KMS-11 (cell line): ENCODE data around the gene YIF1A.

ENCODE experiments used
- H2AFZ ChIP-seq: fragments of 200-600 bp; sonication (generic); 2 replicates; pipeline ENCODE4 v1.6.1; 2016; ENCODE audit warnings: antibody characterized with exemption, mixed run types, low read depth
- H3K27ac ChIP-seq: fragments of 200-600 bp; sonication (generic); 2 replicates; pipeline ENCODE4 v1.6.1; 2016; ENCODE audit warnings: mild to moderate bottlenecking, mixed run types
- H3K27me3 ChIP-seq: fragments of 200-600 bp; sonication (generic); 2 replicates; pipeline ENCODE4 v1.6.1; 2017; ENCODE audit warnings: mild to moderate bottlenecking, low read depth, mixed run types, moderate library complexity; ENCODE audit not compliant: insufficient read depth
- H3K36me3 ChIP-seq: fragments of 200-600 bp; sonication (generic); 2 replicates; pipeline ENCODE4 v1.6.1; 2017; ENCODE audit warnings: mild to moderate bottlenecking, mixed run types; ENCODE audit not compliant: insufficient read depth
- H3K4me1 ChIP-seq: fragments of 200-600 bp; sonication (generic); 2 replicates; pipeline ENCODE4 v1.6.1; 2016; ENCODE audit warnings: mild to moderate bottlenecking, low read depth, mixed run types; ENCODE audit not compliant: poor library complexity, severe bottlenecking
- H3K4me2 ChIP-seq: fragments of 200-600 bp; sonication (generic); 2 replicates; pipeline ENCODE4 v1.7.0; 2016; ENCODE audit warnings: mild to moderate bottlenecking, mixed run types
- H3K4me3 ChIP-seq: fragments of 200-600 bp; sonication (generic); IDR thresholded peaks from 2 replicates; pipeline ENCODE4 v1.6.1; 2017; ENCODE audit warnings: low read depth, low read length, mixed read lengths; ENCODE audit not compliant: insufficient read depth
- H3K79me2 ChIP-seq: fragments of 200-600 bp; sonication (generic); 2 replicates; pipeline ENCODE4 v1.6.1; 2016; ENCODE audit warnings: low read depth, mixed run types; ENCODE audit not compliant: insufficient read depth
- H3K9ac ChIP-seq: fragments of 200-600 bp; sonication (generic); 2 replicates; pipeline ENCODE4 v1.6.1; 2016; ENCODE audit warnings: mild to moderate bottlenecking, mixed run types
- H4K20me1 ChIP-seq: fragments of 200-600 bp; sonication (generic); 2 replicates; pipeline ENCODE4 v1.6.1; 2016; ENCODE audit warnings: mild to moderate bottlenecking, mixed run types; ENCODE audit not compliant: insufficient read depth
- CTCF ChIP-seq: fragments of 200-600 bp; sonication (generic); conservative IDR thresholded peaks from 2 replicates; pipeline ENCODE4 v1.6.1; 2017; ENCODE audit warnings: low read depth, mild to moderate bottlenecking, antibody characterized with exemption, low read length, moderate library complexity, mixed read lengths

Gene YIF1A

GRCh38 chr11:66335531-66336233 lies 46.7 kb upstream of the YIF1A start:
- no peak overlapping the region for H3K27ac ChIP-seq
- no peak overlapping the region for H3K9ac ChIP-seq
- no peak overlapping the region for H3K4me2 ChIP-seq
- H3K27me3 ChIP-seq: peaks cover 25% of the 10 kb centered on the region; the same call in 1 of the 2 replicates
- no peaks in the 10 kb centered on the region for H3K36me3 ChIP-seq
- no peaks in the 10 kb centered on the region for H3K79me2 ChIP-seq
- H3K4me3 ChIP-seq: no peak overlapping the region
- peaks cover 6% of the 10 kb centered on the region for H3K4me1 ChIP-seq
- H4K20me1 ChIP-seq: no peaks in the 10 kb centered on the region
- no peak overlapping the region for H2AFZ ChIP-seq
- no peak for TF ChIP-seq CTCF

GRCh38 chr11:66334605-66335442 lies 45.9 kb upstream of the YIF1A start:
- Histone ChIP-seq H3K27ac (no peak overlapping the region), H3K9ac (no peak overlapping the region), H3K79me2 (no peaks in the 10 kb centered on the region), H3K36me3 (no peaks in the 10 kb centered on the region), H3K4me3 (no peak overlapping the region), H3K4me1 (peaks cover 6% of the 10 kb centered on the region), H2AFZ (no peak overlapping the region), H3K4me2 (no peak overlapping the region), H3K27me3 (peaks cover 25% of the 10 kb centered on the region; the same call in 1 of the 2 replicates), H4K20me1 (no peaks in the 10 kb centered on the region)
- no peak for TF ChIP-seq CTCF

GRCh38 chr11:66333896-66334604 lies 45.1 kb upstream of the YIF1A start:
- H3K27ac ChIP-seq: no peak overlapping the region
- no peak for TF ChIP-seq CTCF
- peaks cover 25% of the 10 kb centered on the region; the same call in 1 of the 2 replicates for H3K27me3 ChIP-seq
- H3K4me3 ChIP-seq: no peak overlapping the region
- H3K4me2 ChIP-seq: no peak overlapping the region
- no peaks in the 10 kb centered on the region for H3K36me3 ChIP-seq
- peaks cover 6% of the 10 kb centered on the region for H3K4me1 ChIP-seq
- H2AFZ ChIP-seq: no peak overlapping the region
- H4K20me1 ChIP-seq: no peaks in the 10 kb centered on the region
- H3K79me2 ChIP-seq: no peaks in the 10 kb centered on the region
- no peak overlapping the region for H3K9ac ChIP-seq

- Histone ChIP-seq H3K4me3 (no peak overlapping the region), H2AFZ (no peak overlapping the region), H3K4me2 (no peak overlapping the region), H3K79me2 (no peaks in the 10 kb centered on the region), H3K4me1 (peaks cover 10% of the 10 kb centered on the region), H3K27me3 (peaks cover 25% of the 10 kb centered on the region; the same call in 1 of the 2 replicates), H3K36me3 (no peaks in the 10 kb centered on the region), H4K20me1 (no peaks in the 10 kb centered on the region), H3K27ac (no peak overlapping the region), H3K9ac (no peak overlapping the region)
- TF ChIP-seq CTCF: no peak
Observed at GRCh38 chr11:66333220-66333877, 44.4 kb upstream of the YIF1A start.
